Activated CD8-positive, alpha-beta memory T cell treated with anti-CD3 and anti-CD28 coated beads, Interleukin-2, amount 50 U/mL, for 24 hours (primary cell): ENCODE measurements around the gene PRPF38B.
A peak's percentile ranks its signal among the peaks of the same experiment; 100 is the strongest.
"Not testable (repeated sequence)": the region's sequence is repeated elsewhere in the genome, so short reads cannot be mapped to it uniquely, and the experiment has no call there.

Experiments
- DNase-seq: peaks from one replicate; pipeline ENCODE4 v3.0.0-alpha.2; 2020; ENCODE audit errors: extremely low read depth

Gene PRPF38B

DNA sequence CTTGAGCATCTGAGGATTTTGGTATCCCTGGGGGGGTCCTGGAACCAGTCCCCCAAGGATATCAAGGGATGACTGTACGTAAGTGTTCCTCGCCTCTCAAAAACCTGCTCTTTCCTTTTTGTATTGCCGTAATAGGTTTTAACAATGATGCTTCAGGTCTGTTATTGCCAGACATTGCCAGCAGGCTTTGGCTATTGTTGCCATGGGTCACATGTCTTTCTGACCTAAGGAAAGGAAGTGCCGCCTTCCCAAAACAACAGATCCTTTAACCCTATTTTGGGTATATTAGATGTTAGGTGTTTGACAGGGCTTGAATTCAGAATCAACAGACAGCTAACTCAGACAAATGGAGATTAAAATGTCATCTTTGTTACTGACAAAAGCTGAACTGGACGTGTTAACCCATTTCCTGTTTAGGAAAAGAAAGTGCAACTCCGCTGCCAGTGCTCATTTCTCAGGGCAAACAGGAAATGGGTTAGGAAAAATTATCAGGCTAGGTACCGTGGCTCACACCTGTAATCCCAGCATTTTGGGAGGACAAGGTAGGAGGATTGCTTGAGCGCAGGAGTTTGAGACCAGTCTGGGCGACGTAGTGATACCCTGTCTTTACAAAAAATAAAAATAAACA is 12.4 kb upstream of the PRPF38B start:
- no peak for DNase-seq

DNA sequence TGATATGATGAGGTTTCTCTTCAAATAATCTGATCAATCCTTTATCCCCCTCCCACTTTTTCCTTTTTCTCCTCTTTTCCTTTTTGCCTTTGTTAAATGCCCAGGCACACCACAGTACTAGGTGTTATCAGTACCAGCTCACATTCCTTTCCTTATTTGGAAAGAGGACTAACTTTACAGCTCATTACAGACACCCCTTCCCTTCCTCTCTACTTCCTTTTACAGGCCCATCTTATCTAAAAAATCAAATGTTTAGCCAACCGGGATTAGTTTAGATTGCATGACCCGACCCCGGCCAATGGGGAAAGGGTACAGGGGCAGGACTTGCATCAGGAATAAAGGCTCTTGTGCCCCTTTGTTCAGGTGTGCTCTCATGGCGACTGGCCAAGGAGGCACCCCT is 10.4 kb upstream of the PRPF38B start:
- not testable (repeated sequence) for DNase-seq

DNA sequence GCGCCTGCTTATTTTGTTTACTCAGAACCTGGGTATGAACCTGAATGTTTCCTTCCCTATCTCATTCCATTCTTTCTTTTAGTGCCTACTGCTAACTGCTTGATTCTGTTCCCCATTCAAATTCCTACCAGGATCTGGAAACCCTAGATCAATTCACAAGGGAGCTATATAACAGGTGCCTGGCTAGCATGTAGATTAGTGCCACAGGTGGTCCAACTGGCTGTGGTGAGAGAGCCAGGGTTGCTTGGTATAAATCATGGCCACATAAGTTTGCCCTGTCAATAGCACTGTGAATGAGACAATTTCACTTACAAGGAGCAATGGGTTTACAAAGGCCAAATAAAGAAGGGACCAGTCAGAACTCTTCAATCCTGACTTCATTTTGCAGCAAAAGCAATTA is 6.6 kb upstream of the PRPF38B start:
- DNase-seq, result no peak

DNA sequence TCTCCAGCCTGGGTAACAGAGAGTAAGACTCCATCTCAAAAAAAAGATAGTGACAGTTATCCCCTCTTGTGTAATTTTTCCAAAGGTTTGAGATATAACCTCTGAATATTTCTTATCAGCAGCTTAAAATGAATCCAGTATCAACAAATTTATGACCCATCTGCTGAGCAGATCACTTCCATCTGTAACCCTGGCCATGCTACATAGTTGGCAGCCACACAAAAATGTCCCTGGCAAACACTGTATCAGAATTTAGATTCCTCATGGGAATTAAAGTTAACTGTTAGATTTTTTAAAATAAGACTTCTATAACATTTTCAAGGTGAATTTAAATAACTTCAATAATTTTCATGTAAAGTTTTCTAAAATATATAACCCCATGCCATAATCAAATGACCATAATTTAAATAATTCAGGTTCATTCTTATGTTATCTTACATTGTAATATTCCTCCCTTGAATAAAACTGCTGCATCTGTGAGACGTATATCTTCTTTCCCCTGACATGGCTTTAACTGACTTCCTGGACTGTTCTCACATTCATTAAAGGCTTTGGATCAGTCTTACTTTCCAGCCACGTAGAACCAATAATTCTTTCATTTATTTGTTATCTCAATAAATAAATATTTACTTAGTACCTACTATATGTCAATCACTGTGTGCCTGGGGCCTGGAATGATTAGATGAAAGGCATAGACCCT is 5.3 kb upstream of the PRPF38B start:
- no peak for DNase-seq

DNA sequence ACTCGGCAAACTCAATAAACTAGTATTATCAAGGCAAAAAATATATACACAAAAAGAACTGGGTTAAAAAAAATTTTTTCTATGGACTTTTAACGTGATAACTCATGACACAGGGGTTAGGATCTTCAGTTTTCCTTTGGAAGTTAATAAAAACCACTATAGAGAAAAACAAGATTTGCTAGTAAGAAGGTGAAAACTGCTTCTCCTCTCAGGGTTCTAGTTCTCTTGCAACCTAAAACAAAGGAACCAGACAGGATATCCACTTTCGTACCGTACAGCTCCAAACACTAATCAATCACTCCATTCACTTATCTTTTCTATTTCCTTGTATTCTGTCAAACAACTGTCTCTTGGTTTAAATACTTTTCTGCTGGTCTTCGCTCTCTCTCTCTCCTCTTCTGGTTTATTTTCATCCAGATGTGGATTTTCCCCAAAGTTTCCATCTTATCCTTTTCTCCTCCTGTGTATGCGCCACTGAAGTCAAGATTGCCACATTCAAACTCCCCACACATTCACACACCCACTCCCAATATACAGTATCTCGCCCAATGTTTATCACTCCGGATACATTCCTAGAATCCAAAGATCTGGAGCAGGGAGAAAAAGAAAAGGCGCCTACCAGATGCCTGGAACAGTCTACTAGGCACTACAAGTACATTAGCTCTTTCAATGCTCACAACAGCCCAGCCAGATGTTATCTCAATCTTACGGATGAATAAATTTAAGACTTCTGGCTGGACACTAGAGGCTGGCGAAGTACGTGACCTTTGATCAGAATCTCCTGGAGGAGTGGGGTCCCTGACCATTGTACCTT is 775 bp upstream of the PRPF38B start:
- DNase-seq, result no peak

DNA sequence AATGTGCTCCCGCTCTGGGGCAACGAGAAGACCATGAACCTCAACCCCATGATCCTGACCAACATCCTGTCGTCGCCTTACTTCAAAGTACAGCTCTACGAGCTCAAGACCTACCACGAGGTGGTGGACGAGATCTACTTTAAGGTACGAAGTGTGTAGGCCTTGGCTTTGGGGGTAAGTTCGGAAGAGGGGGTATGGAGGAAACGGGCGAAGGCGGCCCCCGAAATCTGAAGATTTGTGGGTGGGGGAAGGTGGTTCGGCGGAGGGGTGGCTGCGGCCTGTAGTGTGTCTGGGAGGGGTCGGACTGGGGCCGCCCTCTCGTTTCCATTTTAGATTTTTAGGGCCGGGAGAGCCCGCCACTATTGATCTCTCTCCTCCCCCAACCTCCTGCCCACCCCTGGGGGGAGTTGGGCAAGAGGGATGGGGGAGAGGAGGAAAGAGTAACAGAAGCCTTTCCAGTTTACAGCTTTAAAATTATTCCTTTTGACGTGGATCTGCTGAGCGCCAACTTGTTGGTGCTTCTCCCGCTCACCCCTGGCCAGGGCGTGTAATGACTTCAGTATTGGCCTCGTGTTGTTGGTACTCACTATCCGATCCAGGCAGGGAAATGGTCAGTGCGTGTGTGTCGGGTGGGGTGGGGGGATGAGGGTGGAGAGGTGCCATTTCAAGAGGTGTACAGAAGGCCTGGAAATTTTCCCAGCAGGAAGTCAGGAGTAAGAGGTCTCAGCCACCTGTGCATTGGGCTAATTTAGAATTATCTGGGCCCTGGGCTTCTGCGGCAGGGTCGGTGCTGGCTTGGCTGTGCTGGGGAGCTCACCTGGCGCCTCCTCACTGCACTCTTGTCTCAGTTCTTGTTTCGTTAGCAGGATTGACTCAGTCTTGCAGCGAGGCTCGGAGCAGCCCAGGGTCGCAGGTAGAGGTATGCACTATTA is 880 bp downstream of the PRPF38B start:
- DNase-seq, result peak; percentile 20

DNA sequence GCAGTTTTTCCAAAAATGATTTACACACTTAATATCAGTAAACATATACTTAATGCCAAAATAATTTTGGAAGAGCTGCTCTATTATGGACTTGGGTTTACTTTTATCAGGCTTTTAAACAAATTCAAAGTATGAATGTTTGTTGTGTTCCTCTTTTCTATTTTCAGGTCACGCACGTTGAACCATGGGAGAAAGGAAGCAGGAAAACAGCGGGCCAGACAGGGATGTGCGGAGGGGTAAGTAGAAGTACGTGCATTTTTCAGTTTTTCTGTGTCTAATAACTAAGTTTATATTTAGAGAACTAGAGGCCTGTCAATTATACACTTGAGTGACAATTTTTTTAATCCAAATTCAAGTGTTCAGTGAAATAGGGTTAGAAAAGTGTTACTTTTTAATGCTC is 3.4 kb downstream of the PRPF38B start:
- no peak for DNase-seq

DNA sequence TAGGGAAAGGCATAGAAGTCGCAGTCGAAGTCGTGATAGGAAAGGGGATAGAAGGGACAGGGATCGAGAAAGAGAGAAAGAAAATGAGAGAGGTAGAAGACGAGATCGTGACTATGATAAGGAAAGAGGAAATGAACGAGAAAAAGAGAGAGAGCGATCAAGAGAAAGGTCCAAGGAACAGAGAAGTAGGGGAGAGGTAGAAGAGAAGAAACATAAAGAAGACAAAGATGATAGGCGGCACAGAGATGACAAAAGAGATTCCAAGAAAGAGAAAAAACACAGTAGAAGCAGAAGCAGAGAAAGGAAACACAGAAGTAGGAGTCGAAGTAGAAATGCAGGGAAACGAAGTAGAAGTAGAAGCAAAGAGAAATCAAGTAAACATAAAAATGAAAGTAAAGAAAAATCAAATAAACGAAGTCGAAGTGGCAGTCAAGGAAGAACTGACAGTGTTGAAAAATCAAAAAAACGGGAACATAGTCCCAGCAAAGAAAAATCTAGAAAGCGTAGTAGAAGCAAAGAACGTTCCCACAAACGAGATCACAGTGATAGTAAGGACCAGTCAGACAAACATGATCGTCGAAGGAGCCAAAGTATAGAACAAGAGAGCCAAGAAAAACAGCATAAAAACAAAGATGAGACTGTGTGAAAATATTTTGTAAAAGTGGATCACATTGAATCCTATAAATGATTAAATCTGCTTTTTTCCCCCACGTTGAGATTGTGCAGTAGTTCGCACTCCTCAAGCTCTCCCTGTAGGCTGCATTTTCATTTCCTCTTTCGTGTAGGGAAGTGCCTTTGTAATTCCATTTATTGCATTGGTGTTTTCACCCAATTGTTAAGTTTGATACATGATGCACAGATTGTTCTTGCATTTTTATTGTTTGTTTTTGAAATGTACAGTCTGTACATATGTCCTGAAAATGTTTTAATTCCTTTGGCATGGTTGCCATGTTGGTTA is 7.5 kb downstream of the PRPF38B start:
- no peak for DNase-seq

DNA sequence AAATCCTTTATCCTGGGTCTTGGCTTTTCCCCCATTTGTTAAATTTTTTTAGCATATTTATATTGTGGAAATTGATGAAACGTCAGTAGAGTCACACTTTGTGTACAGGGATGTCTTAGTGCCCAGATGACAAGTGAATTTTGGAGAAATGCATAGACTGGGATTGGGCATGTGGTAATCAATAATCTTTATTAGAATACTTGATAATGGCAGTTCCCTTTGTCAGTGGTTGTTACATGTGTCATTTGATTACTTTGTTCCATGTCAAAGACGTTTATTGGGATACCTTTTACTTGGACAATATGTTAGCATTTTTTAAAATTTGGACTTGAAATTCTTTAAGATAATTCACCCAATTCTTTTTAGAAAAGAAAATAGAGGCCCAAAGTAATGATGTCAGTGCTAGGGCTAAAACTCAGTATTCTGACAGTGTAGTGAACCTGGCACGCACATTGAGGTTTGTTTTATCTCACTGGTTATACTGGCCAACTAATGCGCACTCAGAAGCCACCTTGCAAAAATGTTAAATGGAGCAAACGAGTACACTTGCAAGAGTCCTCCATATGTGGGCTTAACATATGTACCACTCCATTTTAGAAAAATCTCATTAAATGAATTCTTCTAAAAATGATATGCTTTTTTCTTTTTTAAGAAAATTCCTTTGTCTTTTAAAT is 9.2 kb downstream of the PRPF38B start:
- no peak for DNase-seq

DNA sequence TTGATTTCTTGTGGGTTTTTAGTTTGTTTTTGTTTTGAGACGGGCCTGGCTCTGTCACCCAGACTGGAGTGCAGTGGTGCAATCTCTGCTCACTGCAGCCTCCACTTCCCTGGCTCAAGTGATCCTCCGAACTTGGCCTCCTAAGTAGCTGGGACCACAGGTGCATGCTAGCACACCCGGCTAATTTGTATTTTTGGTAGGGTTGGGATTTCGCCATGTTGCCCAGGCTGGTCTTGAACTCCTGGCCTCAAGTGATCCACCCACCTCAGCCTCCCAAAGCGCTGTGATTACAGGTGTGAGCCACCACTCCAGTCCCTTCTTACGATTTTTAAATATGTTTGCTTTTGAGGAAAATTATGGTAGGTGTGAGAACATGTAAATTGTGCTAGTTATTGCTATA is 10.0 kb downstream of the PRPF38B start:
- not testable (repeated sequence) for DNase-seq

DNA sequence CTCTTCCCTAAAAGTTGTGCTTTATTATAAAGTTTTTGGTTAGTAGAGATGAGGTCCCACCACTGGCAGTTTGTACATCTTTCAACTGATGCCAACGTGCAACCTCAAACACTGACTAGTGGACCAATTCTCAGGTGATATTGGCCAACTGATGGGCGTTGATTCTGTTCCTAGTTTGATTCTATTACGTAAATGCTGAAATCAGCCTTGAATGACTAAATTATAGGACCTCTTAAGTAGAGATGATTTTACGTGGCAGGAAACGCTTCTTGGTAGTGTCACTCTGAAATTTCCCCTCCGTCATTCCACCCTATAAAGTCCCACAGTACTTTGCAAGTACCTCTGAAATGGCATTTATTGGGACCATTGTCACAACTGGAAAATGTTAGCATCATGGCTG is 11.8 kb downstream of the PRPF38B start:
- DNase-seq, result no peak

DNA sequence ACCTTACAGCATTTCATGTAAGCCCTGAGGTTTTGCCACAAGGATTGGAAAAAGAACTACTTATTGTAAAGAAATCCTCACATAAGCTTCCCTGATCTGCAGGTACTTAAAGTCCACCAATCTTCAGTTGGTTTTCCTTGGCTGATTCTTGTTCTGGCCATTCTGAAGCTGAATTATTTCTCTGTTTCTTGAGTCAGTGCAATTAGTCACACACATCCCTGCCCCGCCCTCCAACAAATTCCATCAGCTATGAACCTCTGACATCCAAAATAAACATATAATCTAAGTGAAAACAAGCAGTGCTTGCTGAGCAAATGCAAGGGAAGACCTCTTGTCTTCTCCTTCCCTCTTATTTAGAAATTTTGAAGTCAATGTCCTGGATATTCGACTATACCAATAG is 12.4 kb downstream of the PRPF38B start:
- no peak for DNase-seq

DNA sequence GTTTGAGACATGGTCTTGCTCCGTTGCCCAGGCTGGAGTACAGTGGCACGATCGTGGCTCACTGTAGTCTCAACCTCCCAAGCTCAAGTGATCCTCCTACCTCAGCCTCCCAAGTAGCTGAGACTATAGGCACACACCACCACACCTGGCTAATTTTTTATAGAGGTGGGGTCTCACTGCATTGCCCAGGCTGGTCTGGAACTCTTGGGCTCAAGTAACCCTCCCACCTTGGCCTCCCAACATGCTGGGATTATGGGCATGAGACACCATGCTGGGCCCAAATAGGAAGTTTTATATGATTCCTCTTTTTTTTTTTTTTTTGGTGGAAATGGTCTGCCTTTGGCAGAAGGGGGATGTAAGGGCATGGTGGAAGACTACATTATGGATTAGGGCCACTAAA is 14.5 kb downstream of the PRPF38B start:
- DNase-seq, result no peak

DNA sequence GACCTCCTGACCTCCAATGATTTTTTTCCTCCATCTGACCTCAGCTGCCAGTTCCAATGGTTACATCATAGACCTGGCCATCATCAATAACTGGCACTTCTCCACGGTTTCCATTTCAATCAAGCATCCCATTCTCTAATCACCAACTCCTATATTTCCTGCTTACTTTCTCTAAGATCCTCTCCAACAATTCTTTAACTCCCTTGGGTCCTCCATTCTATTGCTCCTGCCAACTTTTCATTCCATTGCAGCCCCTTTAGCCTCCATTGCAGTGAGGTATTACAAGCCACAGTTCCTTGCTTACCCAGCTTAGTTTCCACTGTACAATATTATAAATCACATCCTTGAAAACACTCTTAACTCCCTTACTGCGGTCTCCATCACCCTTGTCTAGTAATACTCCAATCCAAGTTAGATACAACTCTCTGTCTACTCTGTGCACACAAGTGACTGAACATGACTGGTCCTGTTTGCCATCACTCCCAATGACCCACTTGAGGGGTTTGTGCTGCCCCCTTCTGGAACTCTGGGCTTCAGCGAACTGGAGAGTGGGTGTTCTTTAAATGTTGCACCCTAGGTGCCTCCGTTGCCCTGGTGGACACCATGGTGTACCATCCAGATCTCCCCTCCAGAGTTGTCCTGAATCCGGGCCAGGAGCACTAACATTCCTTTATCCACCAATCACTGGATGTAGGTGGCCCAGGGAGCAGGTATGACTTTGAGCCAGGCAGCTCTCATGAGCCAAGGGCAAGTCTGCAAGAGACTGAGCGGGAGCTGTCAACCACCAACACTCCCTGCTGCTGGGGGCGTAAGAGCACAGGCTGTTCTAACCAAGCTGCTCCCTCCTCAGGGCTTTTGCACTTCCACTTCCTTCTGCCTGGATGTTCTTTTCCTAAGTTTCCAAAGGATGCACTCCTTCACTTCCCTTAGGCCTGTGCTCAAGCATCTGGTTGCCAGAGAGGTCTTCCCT is 16.9 kb downstream of the PRPF38B start:
- no peak for DNase-seq

DNA sequence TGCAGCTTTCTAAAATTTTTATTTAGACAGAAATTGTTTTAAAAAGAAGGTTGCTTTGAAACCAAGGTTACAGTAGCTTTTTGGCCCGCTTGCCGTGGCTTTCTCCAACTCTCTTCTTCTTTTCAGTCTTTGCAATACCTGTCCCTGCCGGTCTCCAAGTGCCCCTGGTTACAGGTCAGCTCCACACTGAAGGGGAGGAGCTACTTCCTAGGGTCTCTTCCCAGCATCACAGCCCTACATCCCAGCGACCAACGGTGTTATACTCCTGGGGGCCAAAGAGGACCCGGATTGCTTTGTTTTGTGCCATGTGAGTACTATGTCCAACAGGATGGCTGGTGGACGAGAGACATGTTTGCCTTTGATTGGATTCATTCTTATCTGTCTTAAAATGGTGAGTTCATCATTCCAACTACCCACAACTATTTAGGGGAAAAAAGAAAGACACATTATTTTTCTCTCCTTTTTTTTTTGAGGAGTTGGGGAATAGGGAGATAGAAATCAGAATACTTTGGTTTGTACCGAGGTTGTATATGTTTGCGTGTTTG is 20.6 kb downstream of the PRPF38B start, which contains the start of gene FNDC7:
Gene FNDC7 (plus strand): TSS at position 303 of the 545 bp plus-strand sequence. CDS start 26 bp downstream, at position 329.
- no peak for DNase-seq

DNA sequence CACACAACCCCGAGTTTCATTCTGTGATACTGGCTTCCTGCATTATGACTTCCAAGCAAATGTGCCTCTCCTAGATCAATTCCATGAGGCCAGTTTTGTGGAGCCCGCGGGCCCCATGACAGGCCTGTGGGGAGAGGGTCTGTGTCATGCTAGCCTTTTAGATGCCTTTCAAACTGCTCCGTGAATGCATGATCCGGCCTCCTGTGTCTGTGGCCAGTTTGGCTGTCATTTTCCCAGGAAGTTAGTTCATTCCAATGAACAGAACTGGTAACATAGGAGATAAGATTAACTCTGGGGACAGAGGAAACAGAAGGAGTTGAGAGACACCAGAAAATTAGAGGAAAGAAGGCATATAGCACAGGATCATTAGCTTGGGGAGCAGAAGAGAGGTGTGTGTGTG is 23.8 kb downstream of the PRPF38B start:
- no peak for DNase-seq

DNA sequence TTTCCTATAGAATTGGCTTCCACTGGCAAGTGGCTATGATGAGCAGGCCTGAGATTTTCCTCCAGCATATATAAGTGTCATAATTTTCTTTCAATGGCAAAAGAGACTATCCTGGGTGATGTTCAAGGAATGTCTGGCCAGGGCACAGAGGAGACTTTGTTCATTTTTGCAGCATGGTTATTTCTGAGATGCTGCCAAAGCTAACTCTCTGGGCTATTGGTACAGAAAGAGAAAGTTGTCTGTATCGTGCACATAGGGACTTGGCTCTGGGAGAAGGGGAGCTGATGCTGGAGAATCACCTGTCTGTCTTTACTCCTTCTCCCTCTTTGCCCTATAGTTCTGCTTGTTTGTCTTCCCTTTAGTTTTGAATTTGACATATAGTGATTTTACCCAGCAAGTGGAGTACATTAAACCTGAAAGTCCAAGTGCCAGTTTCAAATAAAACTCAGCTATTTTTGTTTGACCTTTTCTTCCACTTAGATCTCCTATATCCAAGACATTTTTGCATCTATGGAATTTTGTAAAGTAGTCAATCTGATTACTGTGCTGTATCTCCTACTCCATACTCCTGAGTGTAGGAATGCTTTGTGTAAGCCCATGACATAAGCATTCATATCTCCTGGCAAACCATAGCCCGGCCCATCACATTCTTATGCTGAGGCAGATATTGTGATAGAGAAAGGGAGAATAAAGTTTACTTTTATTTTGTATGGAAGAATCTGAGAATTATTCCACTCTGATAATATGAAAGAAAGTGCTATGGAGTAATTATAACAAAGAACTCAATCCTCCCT is 24.5 kb downstream of the PRPF38B start:
- no peak for DNase-seq
